Fibroblast of skin of left quadriceps (primary cell): ENCODE measurements around the gene ADAMTSL5.
"Not testable (repeated sequence)": the region's sequence is repeated elsewhere in the genome, so short reads cannot be mapped to it uniquely, and the experiment has no call there.

Experiments used
- DNase-seq, 2 experiments: peaks; one replicate each; pipeline ENCODE4 v3.0.0-alpha.2; 2013; ENCODE audit warnings: low read depth in 2 of 2

The ADAMTSL5 gene

GRCh38 chr19:1481224-1481892 is 31.5 kb downstream of the ADAMTSL5 start:
- no peak for DNase-seq

- peak; percentile 83 to 84 for DNase-seq
Measured at GRCh38 chr19:1478934-1479707, 33.7 kb downstream of the ADAMTSL5 start, which contains the start of gene C19orf25. Gene C19orf25 (minus strand): TSS chr19:1479215. CDS start chr19:1478903, 312 bp downstream.

- not testable (repeated sequence) for DNase-seq
Measured at GRCh38 chr19:1477056-1477455, 35.8 kb downstream of the ADAMTSL5 start.

GRCh38 chr19:1475751-1476437 is 36.9 kb downstream of the ADAMTSL5 start:
- DNase-seq: no peak

- DNase-seq: no peak
Measured at GRCh38 chr19:1474765-1475351, 38.0 kb downstream of the ADAMTSL5 start.

- DNase-seq: no peak
Measured at GRCh38 chr19:1474011-1474764, 38.6 kb downstream of the ADAMTSL5 start.

GRCh38 chr19:1473085-1473851 is 39.6 kb downstream of the ADAMTSL5 start:
- DNase-seq: no peak

- no peak for DNase-seq
Measured at GRCh38 chr19:1472231-1473084, 40.4 kb downstream of the ADAMTSL5 start.

- no peak for DNase-seq
Measured at GRCh38 chr19:1471515-1472160, 41.2 kb downstream of the ADAMTSL5 start.

GRCh38 chr19:1471010-1471514 is 41.8 kb downstream of the ADAMTSL5 start:
- no peak for DNase-seq

GRCh38 chr19:1470305-1471009 is 42.4 kb downstream of the ADAMTSL5 start:
- no peak for DNase-seq

GRCh38 chr19:1470055-1470304 is 42.8 kb downstream of the ADAMTSL5 start:
- no peak for DNase-seq

- no peak for DNase-seq
Measured at GRCh38 chr19:1469255-1470054, 43.4 kb downstream of the ADAMTSL5 start.

GRCh38 chr19:1468821-1469254 is 44.0 kb downstream of the ADAMTSL5 start:
- no peak for DNase-seq

GRCh38 chr19:1468274-1468820 is 44.5 kb downstream of the ADAMTSL5 start:
- no peak for DNase-seq

- no peak for DNase-seq
Measured at GRCh38 chr19:1467490-1468273, 45.1 kb downstream of the ADAMTSL5 start.

GRCh38 chr19:1467215-1467489 is 45.7 kb downstream of the ADAMTSL5 start:
- DNase-seq: no peak
